Osteoblast (primary cell): ENCODE results near the gene SYNPO. TPM values are rescaled to one million over a fixed set of nuclear protein-coding genes. Genes with fewer than 3 reads are reported as not detected.

Experiments used
- DNase-seq: peaks from one replicate; pipeline ENCODE4 v3.0.0; 2011; ENCODE audit warnings: low spot score, mixed read lengths; ENCODE audit not compliant: insufficient read length; ENCODE audit errors: missing footprints
- H2AFZ ChIP-seq: 2 replicates; pipeline ENCODE4 v1.6.0; 2011; ENCODE audit warnings: mild to moderate bottlenecking, low read length
- H3K27ac ChIP-seq: 2 replicates; pipeline ENCODE4 v1.5.1; 2011; ENCODE audit warnings: mild to moderate bottlenecking, low read depth, low read length, moderate library complexity
- H3K27me3 ChIP-seq: 2 replicates; pipeline ENCODE4 v1.6.0; 2012; ENCODE audit warnings: mild to moderate bottlenecking, control low read depth, inconsistent platforms, low read length, moderate library complexity; ENCODE audit not compliant: insufficient read depth
- H3K36me3 ChIP-seq: 2 replicates; pipeline ENCODE4 v1.5.1; 2011; ENCODE audit warnings: mild to moderate bottlenecking, low read length, control low read depth, moderate library complexity; ENCODE audit not compliant: insufficient read depth
- H3K4me1 ChIP-seq: 2 replicates; pipeline ENCODE4 v1.5.1; 2011; ENCODE audit warnings: mild to moderate bottlenecking, low read length, control low read depth, moderate library complexity; ENCODE audit not compliant: insufficient read depth
- H3K4me2 ChIP-seq: 2 replicates; pipeline ENCODE4 v1.6.0; 2011; ENCODE audit warnings: mild to moderate bottlenecking, low read length; ENCODE audit not compliant: insufficient read depth
- H3K4me3 ChIP-seq: fragments of 200-600 bp; sonication (generic); 3 replicates; pipeline ENCODE4 v1.5.1; 2012; ENCODE audit warnings: mild to moderate bottlenecking, low read length, inconsistent platforms; ENCODE audit not compliant: insufficient read depth
- H3K79me2 ChIP-seq: 2 replicates; pipeline ENCODE4 v1.6.0; 2012; ENCODE audit warnings: mild to moderate bottlenecking, low read length, control low read depth, inconsistent platforms; ENCODE audit not compliant: insufficient read depth
- H3K9me3 ChIP-seq: 2 replicates; pipeline ENCODE4 v1.5.1; 2011; ENCODE audit warnings: low read depth, low read length, control low read depth
- H4K20me1 ChIP-seq: 2 replicates; pipeline ENCODE4 v1.6.0; 2012; ENCODE audit warnings: mild to moderate bottlenecking, low read length, control low read depth; ENCODE audit not compliant: insufficient read depth
- CTCF ChIP-seq: IDR thresholded peaks from 2 replicates; pipeline ENCODE4 v1.5.1; 2011; ENCODE audit warnings: mild to moderate bottlenecking, low read depth, low read length, moderate library complexity; ENCODE audit errors: extremely low read depth
- total RNA-seq: library from RNA; depleted of rRNA; stranded (reverse); fragments of >200 nt; gene quantifications from 2 replicates; pipeline ENCODE4 v1.2.3, GENCODE V29; 2012

Gene SYNPO
- total RNA-seq, 1 donor, result 4.0 TPM

GRCh38 chr5:150639751-150640150 lies 709 bp upstream of the SYNPO start:
- Histone ChIP-seq H3K4me2 (peak overlapping the region; percentile 67), H3K27ac (peak overlapping the region; percentile 98), H3K79me2 (peaks cover 11% of the 10 kb centered on the region), H2AFZ (no peak overlapping the region), H3K4me3 (no peak overlapping the region), H3K4me1 (peaks cover 82% of the 10 kb centered on the region), H4K20me1 (peaks cover 3% of the 10 kb centered on the region), H3K9me3 (no peaks in the 10 kb centered on the region), H3K36me3 (no peaks in the 10 kb centered on the region), H3K27me3 (no peaks in the 10 kb centered on the region)
- DNase-seq, result no peak
- TF ChIP-seq CTCF, result no peak

GRCh38 chr5:150641006-150641570 lies 628 bp downstream of the SYNPO start:
- Histone ChIP-seq H4K20me1 (peaks cover 3% of the 10 kb centered on the region), H2AFZ (no peak overlapping the region), H3K36me3 (no peaks in the 10 kb centered on the region), H3K4me3 (peak overlapping the region; percentile 65), H3K27ac (peak overlapping the region; percentile 98), H3K4me1 (peaks cover 89% of the 10 kb centered on the region), H3K27me3 (no peaks in the 10 kb centered on the region), H3K9me3 (no peaks in the 10 kb centered on the region), H3K4me2 (peak overlapping the region; percentile 67), H3K79me2 (peaks cover 12% of the 10 kb centered on the region)
- DNase-seq, result peak; percentile 86
- TF ChIP-seq CTCF, result no peak

GRCh38 chr5:150641824-150642566 lies 1.5 kb downstream of the SYNPO start:
- H3K36me3 ChIP-seq, result no peaks in the 10 kb centered on the region
- H3K27ac ChIP-seq, result peak overlapping the region; percentile 98
- H2AFZ ChIP-seq, result no peak overlapping the region
- peaks cover 80% of the 10 kb centered on the region for H3K4me1 ChIP-seq
- peaks cover 12% of the 10 kb centered on the region for H3K79me2 ChIP-seq
- H3K9me3 ChIP-seq, result no peaks in the 10 kb centered on the region
- no peaks in the 10 kb centered on the region for H3K27me3 ChIP-seq
- TF ChIP-seq CTCF, result no peak
- DNase-seq, result no peak
- peak overlapping the region; percentile 67 for H3K4me2 ChIP-seq
- H4K20me1 ChIP-seq, result peaks cover 3% of the 10 kb centered on the region
- H3K4me3 ChIP-seq, result peak overlapping the region; percentile 65

GRCh38 chr5:150642567-150642927 lies 2.1 kb downstream of the SYNPO start:
- Histone ChIP-seq H3K4me2 (peak overlapping the region; percentile 67), H2AFZ (no peak overlapping the region), H3K79me2 (peaks cover 12% of the 10 kb centered on the region)

More at GRCh38 chr5:150642567-150642927, 2.1 kb downstream of the SYNPO start:
- Histone ChIP-seq H3K27me3 (no peaks in the 10 kb centered on the region), H4K20me1 (peaks cover 3% of the 10 kb centered on the region), H3K27ac (peak overlapping the region; percentile 98), H3K36me3 (no peaks in the 10 kb centered on the region), H3K9me3 (no peaks in the 10 kb centered on the region), H3K4me3 (peak overlapping the region; percentile 65), H3K4me1 (peaks cover 75% of the 10 kb centered on the region)
- DNase-seq, result peak; percentile 95
- no peak for TF ChIP-seq CTCF
